Midbrain (tissue), 1 donor: ENCODE results near the gene KMT5C.

Source experiments
- DNase-seq: peaks from one replicate; lab custom pipeline; 2025; lab: John Stamatoyannopoulos, UW

The KMT5C gene

DNA sequence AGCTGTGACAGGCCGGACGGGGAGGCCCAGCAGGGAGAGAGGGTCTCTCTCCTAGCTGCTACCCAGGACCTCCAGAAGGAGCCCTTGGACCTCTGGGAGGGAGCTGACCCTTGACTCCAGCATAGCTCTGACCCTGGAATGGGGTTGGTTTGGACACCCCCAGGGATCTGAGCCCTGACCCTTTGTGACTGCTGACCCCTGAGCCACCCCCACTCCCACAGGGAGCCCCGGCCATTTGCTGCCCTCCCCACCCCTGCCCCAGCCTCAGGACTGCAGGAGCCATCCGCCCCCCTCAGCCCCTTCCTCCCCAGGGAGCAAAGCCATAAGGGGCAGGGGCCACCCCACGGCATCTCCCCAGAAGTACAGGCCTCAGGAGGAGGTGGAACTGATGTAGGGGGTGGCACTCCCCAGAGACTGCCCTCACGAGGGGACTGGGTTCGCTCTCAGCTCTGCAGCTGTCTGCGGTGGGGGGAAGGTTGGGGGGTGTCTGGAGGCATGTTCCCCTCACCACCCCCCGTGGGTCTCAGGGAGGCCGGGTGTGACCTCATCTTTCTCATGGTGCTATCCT, 7.8 kb downstream of the KMT5C start:
- no peak for DNase-seq

DNA sequence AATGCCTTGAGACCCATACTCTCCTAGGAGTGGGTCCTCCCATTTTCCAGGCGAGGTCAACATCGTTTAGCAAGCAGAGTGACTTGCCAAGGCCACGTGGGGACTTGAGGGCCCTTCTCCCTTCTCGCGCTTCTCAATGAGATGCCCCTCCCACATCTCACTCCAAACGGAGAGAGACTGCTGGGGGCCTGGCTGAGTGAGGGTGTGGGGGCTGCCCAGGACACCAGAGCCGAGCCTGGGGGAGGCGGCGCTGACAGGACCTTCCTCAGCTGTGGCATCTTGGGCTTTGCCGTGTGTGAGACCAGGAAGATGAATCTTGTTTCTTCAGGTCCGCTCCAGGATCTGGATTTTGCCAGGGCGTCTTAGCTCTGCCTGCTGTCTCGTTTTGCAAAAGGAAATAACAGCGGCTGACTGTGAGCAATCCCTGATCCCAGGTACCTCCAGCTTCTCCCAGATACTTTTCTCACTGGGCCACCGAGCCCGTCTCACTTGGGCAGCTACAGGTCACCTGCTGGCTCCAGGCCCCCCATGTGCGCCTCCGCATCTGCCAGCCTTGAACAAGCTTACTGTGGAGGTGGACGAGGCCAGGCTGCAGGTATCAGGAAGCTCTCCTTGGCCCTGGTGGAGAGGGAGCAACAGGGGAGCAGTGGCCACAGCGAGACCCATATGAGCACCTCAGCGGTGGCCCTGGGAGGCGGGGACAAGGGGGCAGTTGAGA, 8.8 kb downstream of the KMT5C start:
- DNase-seq = no peak

DNA sequence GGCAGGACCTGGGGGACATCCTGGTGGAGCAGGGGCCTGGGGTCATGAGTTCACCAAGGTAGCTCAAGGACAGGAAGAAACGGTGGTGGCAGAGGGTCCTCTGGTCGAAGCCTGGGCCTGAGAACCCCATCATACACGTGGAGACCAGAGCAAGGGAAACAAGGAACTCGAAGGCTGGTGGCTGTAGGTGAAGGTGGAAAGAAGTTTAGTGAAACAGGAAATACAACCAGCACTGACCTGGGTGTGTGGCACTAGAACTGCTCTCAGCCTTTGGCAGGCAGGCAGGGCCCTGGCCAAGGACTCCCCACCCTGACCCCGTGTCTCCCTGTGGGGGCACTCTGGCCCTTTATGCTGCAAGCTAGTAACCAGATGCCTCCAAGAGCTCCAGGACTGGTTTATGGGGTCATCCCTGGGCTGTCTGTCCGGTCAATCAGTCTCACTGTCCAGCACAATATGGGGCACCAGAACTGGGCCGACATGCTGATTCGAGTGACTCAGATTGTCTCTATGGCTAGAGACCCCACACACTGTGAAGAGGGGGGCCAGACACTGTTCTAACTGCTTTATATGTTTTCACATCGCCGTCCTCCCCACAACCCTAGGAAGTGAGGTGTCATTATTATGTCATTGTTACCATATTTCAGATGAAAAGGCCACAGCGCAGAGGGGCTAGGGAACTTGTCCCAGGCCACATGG, 11.1 kb downstream of the KMT5C start:
- DNase-seq = no peak

DNA sequence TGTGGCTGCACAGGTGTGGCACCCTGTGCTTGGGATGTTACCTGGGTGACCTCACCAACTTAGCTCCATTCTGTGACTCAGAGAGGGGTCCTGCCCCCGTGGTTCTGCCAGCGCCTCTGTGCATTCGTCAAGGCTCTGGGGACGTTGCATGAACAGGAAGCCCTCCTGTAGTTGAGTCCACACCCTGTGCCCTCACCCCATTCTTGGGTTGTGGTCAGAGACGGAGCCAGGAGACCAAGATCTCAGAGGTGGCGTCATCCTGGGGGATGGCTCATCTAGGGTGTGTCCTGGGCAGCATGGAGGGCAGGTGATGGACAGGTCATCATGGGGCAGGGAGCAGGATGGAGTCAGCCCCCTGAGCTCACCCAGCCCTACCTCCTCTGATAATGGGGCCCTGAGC, 12.4 kb downstream of the KMT5C start:
- no peak for DNase-seq

DNA sequence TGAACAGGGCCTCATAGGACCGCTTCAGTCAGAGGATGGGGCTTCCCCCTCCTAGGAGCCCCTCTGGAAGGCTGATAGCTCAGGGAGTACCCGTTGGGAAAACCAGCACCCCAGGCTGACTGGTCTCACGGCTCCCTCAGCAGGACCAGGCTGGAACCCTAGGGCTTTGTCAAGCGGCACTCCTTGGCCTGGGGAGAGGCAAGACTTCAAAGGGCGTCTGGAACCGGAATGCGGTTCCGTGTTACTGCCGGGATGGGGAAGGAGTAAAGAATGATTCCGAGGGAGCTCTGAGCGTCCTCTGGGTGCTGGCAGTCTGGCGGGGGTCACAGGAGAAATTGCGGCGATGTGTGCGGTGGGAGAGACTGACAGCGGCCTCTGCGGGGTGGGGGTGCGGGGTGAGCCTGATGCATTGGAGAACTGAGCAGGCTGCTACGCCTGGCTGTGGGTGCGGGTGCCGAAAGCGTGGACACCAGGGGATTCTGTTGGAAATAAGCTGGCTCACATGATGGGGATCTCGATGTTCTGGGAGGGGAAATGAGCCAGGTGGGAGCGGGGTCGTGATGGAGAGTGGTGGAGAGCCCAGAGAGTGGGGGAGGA, 13.0 kb downstream of the KMT5C start:
- no peak for DNase-seq

DNA sequence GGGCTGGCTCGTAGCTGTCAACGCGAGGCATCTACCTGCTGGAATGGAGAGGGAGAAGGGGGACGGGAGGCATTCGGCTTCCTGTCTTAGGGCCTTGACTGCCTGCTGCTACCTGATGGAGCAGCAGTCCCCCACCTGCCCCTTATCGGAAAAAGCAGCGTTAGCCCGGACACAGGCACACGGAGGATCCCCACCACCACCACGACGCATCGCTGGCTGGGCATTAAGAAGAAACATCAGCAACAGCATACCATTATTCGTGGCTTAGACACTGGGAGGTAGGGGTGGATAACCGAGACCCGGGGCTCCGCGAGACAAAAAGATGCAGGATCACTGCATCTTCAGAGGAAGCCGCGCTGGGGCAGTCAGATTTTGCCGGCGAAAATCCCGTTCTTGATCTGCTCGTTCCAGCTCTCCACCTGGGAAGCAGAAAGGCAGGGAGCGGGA, 13.7 kb downstream of the KMT5C start:
- no peak for DNase-seq

DNA sequence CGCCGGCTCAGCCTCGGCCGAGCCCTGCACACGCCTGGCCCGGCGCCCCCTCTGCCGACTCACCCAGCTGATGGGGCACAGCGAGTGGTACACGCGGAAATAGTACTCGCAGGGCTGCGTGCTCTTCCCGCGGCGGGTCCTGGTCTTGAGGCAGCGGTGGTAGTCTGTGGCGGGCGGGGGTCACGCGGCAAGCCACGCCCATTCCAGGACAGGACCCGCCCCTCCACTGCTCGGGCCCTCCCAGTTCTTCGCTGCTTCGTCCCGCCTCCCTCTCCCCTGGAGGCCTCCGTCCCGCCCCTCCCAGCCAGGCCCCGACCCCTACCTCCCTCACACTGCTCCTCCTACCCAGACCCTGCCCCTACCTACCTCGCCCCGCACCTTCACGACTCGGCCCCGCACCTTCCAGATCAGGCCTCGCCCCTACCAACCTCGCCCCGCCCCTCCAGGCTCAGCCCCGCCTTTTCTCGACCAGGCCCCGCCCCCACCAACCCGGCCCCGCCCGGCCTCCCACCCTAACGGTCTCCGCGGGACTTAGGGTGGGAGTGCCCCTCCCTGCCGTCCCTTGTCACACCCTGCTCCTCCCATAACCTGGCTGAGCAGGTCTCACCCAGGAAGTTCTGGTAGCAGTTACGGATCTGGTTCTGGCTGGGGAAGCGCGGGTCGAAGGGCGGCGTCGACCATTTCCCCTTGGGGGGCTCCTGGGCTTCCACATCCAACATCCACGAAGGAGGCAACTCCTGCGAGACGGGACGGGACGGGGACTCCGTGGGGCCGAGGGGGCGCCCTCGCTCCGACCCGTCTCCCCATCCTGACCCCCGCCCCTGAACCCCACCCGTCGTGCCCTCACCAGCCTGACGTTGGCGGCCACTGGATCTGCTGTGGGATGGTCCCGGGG, 14.4 kb downstream of the KMT5C start:
- DNase-seq = no peak

DNA sequence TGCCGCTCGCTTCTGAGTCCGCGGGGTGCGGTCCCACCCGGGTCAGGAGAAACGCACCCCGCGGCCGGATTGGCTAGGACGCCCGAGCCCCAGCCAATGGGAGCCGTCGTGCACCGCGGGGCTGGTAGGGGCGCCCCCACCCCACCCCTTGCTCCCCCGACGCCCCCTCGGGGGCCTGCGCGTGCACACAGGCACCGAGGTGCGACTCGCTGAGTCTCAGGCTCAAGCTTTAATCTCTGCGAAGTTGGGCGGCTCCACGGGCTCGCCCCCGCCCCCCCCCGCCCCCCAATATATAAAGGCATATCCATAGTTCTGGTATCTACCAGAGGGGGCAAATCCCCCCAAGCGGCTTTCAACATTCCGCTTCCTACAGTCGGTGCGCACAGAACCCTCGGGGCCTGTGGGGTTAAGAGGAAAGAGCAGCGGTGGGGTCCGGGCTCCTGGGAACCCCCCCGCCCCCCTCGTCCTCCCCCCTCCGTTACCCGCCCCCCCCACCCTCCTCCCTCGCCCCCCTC, 15.1 kb downstream of the KMT5C start, which contains the start of gene COX6B2:
COX6B2 (minus strand) TSS at position 22 of the 515 bp plus-strand sequence. CDS start 198 bp downstream, outside the sequence.
- no peak for DNase-seq

DNA sequence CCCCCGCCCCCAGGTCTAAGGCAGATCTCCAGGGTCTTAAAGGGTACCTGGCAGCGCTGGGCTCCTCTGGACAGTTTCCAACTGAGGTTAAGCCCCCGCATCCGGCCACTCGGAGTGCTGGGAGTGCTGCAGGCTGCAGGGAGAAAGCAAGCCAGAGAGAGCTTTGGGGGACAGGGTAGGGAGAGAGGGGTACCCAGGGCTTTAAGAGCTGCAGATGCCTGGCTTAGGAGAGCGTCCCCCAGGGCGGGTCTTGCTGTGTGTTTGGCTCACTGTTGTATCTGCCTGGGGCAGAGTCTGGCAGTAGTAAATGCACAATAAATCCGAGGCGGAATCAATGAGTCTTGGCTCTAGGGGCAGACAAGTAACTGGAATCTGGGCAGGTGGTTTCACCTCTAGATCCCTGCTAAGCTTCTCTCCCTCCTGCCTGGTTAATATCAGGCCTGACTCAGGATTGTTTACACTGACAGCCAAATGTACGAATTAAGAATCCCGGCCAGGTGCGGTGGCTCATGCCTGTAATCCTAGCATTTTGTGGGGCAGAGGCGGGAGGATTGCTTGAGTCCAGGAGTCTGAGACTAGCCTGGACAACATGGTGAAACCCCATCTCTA, 15.6 kb downstream of the KMT5C start:
- no peak for DNase-seq

DNA sequence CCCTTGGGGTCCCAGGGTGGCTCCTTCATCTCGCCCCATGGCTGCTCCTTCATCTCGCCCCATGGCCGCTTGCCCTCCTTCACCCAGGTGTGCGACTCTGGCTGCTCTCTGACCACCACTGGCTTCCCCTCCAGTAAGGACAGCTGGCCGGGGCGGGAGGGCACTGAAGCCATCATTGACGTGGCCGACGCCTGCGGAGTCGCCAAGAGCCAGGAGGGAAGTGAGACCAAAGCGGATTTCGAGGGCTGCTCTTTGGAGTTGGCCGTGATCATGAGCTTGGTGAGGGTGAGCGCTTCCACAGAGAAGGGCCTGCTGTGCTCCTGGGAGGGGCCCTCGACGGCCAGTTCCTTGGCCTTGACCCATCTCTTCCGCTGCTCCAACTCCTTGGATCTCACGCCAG, 18.8 kb downstream of the KMT5C start:
- no peak for DNase-seq

DNA sequence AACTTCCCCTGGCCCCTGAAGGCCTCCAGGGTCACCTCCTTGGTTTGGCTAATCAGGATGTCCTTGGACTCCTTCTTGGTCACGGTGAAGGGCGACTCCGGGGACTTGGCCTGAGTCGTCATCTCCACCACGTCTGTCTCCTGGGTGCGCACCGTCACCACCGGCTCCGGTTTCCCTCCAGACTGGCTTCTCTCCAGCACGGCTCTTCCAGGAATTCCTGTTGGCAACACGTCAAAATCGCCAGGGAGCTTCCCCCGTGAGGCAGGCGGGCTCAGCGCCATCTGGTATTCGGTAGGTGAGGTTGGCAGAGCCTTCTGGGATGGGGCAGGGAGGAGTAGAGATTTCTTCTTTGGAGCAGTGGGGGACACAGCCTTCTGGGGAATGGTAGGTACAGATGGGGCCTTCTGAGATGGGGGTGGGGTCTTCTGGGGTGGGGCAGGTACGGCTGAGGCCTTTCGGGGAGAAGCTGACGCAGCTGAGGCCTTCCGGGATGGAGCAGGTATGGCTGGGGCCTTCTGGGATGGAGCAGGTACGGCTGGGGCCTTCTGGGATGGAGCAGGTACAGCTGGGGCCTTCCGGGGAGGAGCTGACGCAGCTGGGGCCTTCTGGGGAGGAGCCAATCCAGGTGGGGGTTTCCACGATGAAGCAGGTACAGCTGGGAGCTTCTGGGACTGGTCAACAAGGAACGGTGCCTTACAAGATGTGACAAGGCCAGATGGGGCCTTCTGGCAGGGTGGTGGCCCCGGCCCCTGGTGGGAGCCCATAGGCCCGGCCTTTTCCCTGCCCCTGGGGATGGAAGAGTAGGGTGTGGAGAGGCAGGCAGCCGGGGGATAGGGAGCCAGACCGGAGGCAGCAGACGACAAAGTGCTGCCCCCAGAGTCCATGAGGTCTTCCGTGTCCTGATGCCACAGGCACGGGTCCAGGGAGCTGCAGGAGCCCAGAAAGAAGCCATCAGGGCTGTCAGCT, 19.6 kb downstream of the KMT5C start:
- DNase-seq = no peak

DNA sequence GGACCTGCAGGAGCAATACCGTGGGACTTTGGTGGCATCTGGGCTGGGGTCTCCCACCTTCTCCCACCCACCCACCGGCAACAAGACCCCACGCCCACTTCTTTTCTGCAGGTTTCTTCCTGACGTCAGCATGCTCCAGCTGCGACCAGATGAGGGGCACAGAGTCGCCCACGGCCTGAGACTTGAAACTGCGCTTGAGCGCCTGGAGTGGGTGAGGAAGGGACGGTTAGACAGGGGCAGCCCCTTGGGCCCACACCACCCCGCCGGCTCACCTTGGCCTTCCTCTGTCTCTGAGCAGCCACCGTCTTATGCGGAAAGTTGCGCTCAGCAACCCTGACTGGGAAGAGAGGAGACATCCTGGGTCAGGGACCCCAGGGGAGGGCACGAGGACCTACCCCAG, 21.2 kb downstream of the KMT5C start:
- no peak for DNase-seq

DNA sequence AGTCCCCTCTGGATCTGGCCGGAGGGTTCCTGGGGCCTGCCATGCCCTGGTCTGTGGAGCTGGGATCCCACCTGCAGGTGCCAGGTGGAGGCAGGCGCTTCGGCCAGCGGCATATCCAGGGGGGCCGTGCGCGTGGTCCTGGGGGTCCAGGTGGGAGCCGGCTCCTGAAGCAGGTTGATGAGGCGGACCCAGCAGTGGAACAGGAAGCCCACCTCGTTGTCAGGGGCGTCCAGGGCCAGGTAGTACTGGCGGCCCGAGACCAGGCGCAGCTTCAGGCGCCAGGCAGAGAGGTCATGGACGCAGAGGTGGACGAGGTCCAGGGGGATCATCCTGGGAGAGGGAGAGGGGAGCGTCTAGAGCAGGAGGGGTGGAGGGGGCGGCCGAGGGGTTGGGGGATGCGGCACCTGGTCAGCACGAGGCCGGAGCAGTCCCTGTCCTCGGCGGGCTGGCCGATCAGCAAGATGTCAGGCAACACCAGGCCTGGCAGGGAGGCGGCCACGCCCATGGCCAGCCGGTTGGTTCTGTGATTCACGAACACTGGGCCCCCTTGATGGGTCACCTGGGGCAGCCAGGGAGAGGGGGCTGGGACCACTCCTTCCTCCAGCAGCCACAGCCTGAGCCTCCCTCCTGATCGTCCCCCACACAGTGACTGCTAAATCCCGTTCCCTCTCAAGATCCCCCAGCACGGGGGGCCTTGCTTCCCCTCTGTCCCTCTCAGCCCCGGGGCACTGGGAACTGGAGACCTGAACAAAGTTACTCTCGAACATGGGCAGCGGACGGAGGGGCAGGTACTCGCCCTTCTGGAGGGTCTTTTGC, 22.7 kb downstream of the KMT5C start:
- no peak for DNase-seq

DNA sequence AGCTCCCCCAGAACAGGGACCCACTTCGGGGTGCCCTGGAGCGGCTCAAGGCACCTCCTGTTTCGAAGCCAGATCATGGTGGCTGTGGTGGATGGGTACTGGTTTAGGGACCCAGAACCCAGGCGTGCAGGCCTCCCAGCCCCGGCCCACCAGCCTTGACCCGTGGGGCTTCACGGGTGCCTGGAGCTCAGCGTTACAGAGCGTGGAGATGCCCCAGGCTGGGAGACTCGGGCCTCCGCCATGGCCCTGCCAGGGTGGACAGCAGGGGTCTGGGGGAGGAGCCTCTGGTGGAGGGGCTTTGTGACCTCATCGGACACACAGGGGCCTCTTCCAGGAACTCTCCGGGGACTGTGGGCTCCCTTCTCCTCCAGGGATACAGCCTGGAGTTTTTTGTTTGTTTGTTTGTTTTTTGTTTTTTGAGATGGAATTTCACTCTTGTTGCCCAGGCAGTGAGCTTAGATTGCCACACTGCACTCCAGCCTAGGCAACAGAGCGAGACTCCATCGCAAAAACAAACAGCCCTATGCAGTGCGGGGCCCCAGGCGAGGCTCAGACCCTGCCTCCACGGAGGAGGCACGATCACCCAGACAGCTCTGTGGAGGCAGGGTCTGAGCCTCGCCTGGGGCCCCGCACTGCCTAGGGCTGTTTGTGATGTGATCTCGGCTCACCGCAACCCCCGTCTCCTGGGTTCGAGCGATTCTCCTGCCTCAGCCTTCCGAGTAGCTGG, 23.5 kb downstream of the KMT5C start, which contains the start of gene GARIN5B:
GARIN5B (minus strand) TSS at position 271 of the 727 bp plus-strand sequence; CDS start at position 77, 194 bp downstream.
- no peak for DNase-seq

DNA sequence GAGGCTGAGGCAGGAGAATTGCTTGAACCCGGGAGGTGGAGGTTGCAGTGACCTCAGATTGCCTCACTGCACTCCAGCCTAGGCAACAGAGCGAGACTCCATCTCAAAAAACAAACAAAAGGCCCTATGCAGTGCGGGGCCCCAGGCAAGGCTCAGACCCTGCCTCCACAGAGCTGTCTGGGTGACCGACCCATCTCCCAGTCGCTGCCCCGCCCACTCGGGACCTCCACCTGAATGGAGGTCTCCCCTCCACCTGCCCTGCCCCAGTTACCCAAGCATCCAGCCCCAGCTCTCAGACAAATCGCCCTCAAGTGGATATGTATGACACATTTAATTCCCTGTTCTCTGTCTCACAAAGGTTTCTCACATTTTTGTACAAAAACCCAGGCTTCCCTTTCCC, 25.6 kb downstream of the KMT5C start:
- DNase-seq = no peak

DNA sequence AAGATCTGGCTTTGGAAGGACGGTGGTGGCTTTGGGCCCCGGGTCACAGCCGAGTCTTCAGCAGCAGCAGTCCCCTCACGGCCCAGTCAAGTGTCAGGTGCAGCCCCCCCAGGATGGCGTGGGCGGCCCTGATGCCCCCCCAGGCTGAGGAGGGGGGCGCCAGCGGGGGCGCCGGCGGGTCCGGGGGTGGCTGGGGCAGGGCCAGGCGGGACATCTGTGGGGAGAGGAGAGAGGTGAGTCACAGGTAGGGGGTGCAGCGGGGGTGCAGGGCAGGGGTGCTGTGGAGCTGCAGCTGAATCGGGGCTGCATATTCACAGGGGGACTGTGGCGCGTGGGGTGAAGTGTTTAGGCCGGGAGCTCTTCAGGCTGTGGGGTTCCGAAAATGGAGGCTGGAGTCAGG, 26.3 kb downstream of the KMT5C start:
- no peak for DNase-seq

DNA sequence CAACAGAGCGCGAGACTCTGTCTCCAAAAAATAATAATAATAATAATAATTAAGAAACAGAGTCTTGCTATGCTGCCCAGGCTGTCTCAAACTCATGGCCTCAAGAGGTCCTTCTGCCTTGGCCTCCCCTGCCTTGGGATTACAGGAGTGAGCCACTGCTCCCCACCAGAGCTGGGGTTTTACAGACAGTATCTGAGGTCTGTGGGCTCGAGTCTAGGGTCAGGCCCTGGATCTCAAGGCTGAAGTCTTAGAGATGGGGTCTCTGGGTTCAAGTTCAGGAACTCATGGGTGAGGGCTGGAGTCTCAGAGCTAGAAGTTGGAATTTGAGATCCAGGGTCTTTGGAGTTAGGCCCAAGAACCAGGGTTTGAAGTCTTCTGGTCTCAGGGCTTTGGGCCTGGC, 27.1 kb downstream of the KMT5C start:
- no peak for DNase-seq

DNA sequence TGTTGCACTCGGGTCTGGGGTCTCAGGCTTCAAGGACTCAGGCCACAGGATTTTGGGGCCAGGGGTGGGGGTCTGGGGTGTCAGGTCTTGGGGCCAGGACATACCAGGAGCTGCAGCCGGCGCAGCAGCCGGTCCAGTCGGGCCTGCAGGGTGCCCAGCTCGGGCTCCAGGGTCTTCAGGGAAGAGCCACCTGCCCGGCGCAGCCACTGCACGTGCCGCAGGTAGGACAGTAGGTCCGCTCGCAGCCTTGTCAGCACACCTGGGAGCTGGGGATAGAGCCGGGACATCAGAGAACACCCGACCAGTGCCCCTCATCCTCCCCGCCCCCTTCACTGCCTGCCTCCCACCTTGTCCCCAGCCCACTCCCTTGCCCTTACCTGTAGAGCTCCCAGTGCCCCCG, 28.4 kb downstream of the KMT5C start:
- DNase-seq = no peak
